ENCODE measurements around the gene ADGRE1. TPM values are rescaled to one million over a fixed set of nuclear protein-coding genes. Genes with fewer than 3 reads are reported as not detected.
A peak's percentile ranks its signal among the peaks of the same experiment; 100 is the strongest.

Gene ADGRE1
- total RNA-seq, 1 donor from 2014 or later = not detected

GRCh38 chr19:6856749-6857372 lies 30.5 kb upstream of the ADGRE1 start:
- H3K4me1 Mint-ChIP-seq (ENCODE audit: unreplicated experiment) = no peaks in the 10 kb centered on the region
- H3K27me3 Mint-ChIP-seq (ENCODE audit: unreplicated experiment) = peaks cover 9% of the 10 kb centered on the region
- H3K36me3 Mint-ChIP-seq (ENCODE audit: low read depth, unreplicated experiment) = peaks cover 22% of the 10 kb centered on the region
- no peak for DNase-seq (ENCODE audit: low spot score)
- peaks cover 26% of the 10 kb centered on the region for H3K9me3 Mint-ChIP-seq (ENCODE audit: unreplicated experiment)
- TF ChIP-seq CTCF (IDR thresholded peaks at IDR 0.05; ENCODE audit: unreplicated experiment) = no peak
- no peak overlapping the region for H3K27ac Mint-ChIP-seq (ENCODE audit: unreplicated experiment)
- H3K4me3 Mint-ChIP-seq (ENCODE audit: unreplicated experiment) = peak overlapping the region; percentile 72

GRCh38 chr19:6861683-6862286 lies 25.6 kb upstream of the ADGRE1 start:
- TF ChIP-seq CTCF (IDR thresholded peaks at IDR 0.05; ENCODE audit: unreplicated experiment) = no peak
- peaks cover 5% of the 10 kb centered on the region for H3K36me3 Mint-ChIP-seq (ENCODE audit: low read depth, unreplicated experiment)
- peaks cover 2% of the 10 kb centered on the region for H3K9me3 Mint-ChIP-seq (ENCODE audit: unreplicated experiment)
- H3K27ac Mint-ChIP-seq (ENCODE audit: unreplicated experiment) = no peak overlapping the region
- H3K27me3 Mint-ChIP-seq (ENCODE audit: unreplicated experiment) = no peaks in the 10 kb centered on the region
- no peak for DNase-seq (ENCODE audit: low spot score)
- H3K4me1 Mint-ChIP-seq (ENCODE audit: unreplicated experiment) = no peaks in the 10 kb centered on the region
- no peak overlapping the region for H3K4me3 Mint-ChIP-seq (ENCODE audit: unreplicated experiment)

GRCh38 chr19:6862673-6863078 lies 24.7 kb upstream of the ADGRE1 start:
- Mint-ChIP-seq H3K4me3 (ENCODE audit: unreplicated experiment) (peak overlapping the region; percentile 45), H3K4me1 (ENCODE audit: unreplicated experiment) (no peaks in the 10 kb centered on the region), H3K36me3 (ENCODE audit: low read depth, unreplicated experiment) (no peaks in the 10 kb centered on the region), H3K27me3 (ENCODE audit: unreplicated experiment) (no peaks in the 10 kb centered on the region), H3K27ac (ENCODE audit: unreplicated experiment) (no peak overlapping the region), H3K9me3 (ENCODE audit: unreplicated experiment) (no peaks in the 10 kb centered on the region)
- peak; percentile 81 for DNase-seq (ENCODE audit: low spot score)
- TF ChIP-seq CTCF (IDR thresholded peaks at IDR 0.05; ENCODE audit: unreplicated experiment) = peak; percentile 82

- no peaks in the 10 kb centered on the region for H3K4me1 Mint-ChIP-seq (ENCODE audit: unreplicated experiment)
- H3K27me3 Mint-ChIP-seq (ENCODE audit: unreplicated experiment) = no peaks in the 10 kb centered on the region
- no peak for TF ChIP-seq CTCF (IDR thresholded peaks at IDR 0.05; ENCODE audit: unreplicated experiment)
- no peaks in the 10 kb centered on the region for H3K36me3 Mint-ChIP-seq (ENCODE audit: low read depth, unreplicated experiment)
- DNase-seq (ENCODE audit: low spot score) = no peak
- no peak overlapping the region for H3K27ac Mint-ChIP-seq (ENCODE audit: unreplicated experiment)
- H3K4me3 Mint-ChIP-seq (ENCODE audit: unreplicated experiment) = no peak overlapping the region
- peaks cover under 1% of the 10 kb centered on the region for H3K9me3 Mint-ChIP-seq (ENCODE audit: unreplicated experiment)
These were observed 22.9 kb upstream of the ADGRE1 start for GRCh38 chr19:6864325-6864940.

GRCh38 chr19:6865849-6866248 lies 21.5 kb upstream of the ADGRE1 start:
- no peak for DNase-seq (ENCODE audit: low spot score)
- no peak for TF ChIP-seq CTCF (IDR thresholded peaks at IDR 0.05; ENCODE audit: unreplicated experiment)
- no peak overlapping the region for H3K27ac Mint-ChIP-seq (ENCODE audit: unreplicated experiment)
- peaks cover 12% of the 10 kb centered on the region for H3K9me3 Mint-ChIP-seq (ENCODE audit: unreplicated experiment)
- H3K4me1 Mint-ChIP-seq (ENCODE audit: unreplicated experiment) = no peaks in the 10 kb centered on the region
- no peak overlapping the region for H3K4me3 Mint-ChIP-seq (ENCODE audit: unreplicated experiment)
- peaks cover 3% of the 10 kb centered on the region for H3K27me3 Mint-ChIP-seq (ENCODE audit: unreplicated experiment)
- no peaks in the 10 kb centered on the region for H3K36me3 Mint-ChIP-seq (ENCODE audit: low read depth, unreplicated experiment)
